WTC11 (cell line): ENCODE data around the gene PITPNM1. TPM values are rescaled to one million over a fixed set of nuclear protein-coding genes. Genes with fewer than 3 reads are reported as not detected.

Experiments
- ATAC-seq: fragments of 200-7000 bp; cut with Tn5 transposase; 2 replicates; pipeline ENCODE4 v1.10.0; 2021; ENCODE audit warnings: mild to moderate bottlenecking, moderate library complexity
- CTCF ChIA-PET: fragments of 300-600 bp; sonication (Branson Sonifier 250); formaldehyde crosslinking; loops from one replicate; lab custom pipeline; 2021; ENCODE audit warnings: antibody characterized with exemption; lab: Charles Lee
- POLR2A ChIA-PET: fragments of 350-600 bp; sonication (Branson Sonifier 250); formaldehyde crosslinking; loops from one replicate; lab custom pipeline; 2021; ENCODE audit warnings: antibody characterized with exemption; lab: Charles Lee
- DNase-seq: peaks from one replicate; pipeline ENCODE4 v3.0.0; 2021; ENCODE audit warnings: low spot score
- H3K27ac Mint-ChIP-seq: 2 replicates; pipeline ENCODE4 v1.8.0; 2021; ENCODE audit warnings: mixed read lengths
- H3K27me3 Mint-ChIP-seq: 2 replicates; pipeline ENCODE4 v1.8.0; 2021; ENCODE audit warnings: low read depth, mild to moderate bottlenecking, moderate library complexity, mixed read lengths
- H3K36me3 Mint-ChIP-seq: 2 replicates; pipeline ENCODE4 v1.8.0; 2021; ENCODE audit warnings: mixed read lengths
- H3K4me1 Mint-ChIP-seq: 2 replicates; pipeline ENCODE4 v1.8.0; 2022; ENCODE audit warnings: mixed read lengths
- H3K4me3 Mint-ChIP-seq: 2 replicates; pipeline ENCODE4 v1.8.0; 2021; ENCODE audit warnings: mild to moderate bottlenecking, moderate library complexity, mixed read lengths
- H3K9me3 Mint-ChIP-seq: 2 replicates; pipeline ENCODE4 v1.8.0; 2021; ENCODE audit warnings: mixed read lengths
- ATF1 ChIP-seq: sonication (generic); formaldehyde crosslinking; IDR thresholded peaks from 2 replicates; pipeline ENCODE4 v1.8.1; 2023; ENCODE audit warnings: mild to moderate bottlenecking, moderate library complexity, missing genetic modification reagents
- CBFB ChIP-seq: sonication (generic); formaldehyde crosslinking; IDR thresholded peaks from 2 replicates; pipeline ENCODE4 v1.8.1; 2022; ENCODE audit warnings: mild to moderate bottlenecking, low read depth, missing genetic modification reagents
- GTF2I ChIP-seq: fragments of 250-450 bp; sonication (Bioruptor Pico); conservative IDR thresholded peaks from 2 replicates; pipeline ENCODE4 v1.4.0; 2021; ENCODE audit warnings: mild to moderate bottlenecking
- HMGA2 ChIP-seq: fragments of 250-450 bp; sonication (Bioruptor Pico); IDR thresholded peaks from 2 replicates; pipeline ENCODE4 v1.4.0; 2021; ENCODE audit warnings: mild to moderate bottlenecking, moderate library complexity
- JUN ChIP-seq: sonication (generic); formaldehyde crosslinking; IDR thresholded peaks from 2 replicates; pipeline ENCODE4 v1.8.0; 2023; ENCODE audit warnings: mild to moderate bottlenecking, missing genetic modification reagents
- PRRX2 ChIP-seq: fragments of 250-450 bp; sonication (Bioruptor Pico); IDR thresholded peaks from 2 replicates; pipeline ENCODE4 v1.8.0; 2021; ENCODE audit warnings: mild to moderate bottlenecking
- SMAD3 ChIP-seq: sonication (generic); formaldehyde crosslinking; IDR thresholded peaks from 2 replicates; pipeline ENCODE4 v1.8.0; 2022; ENCODE audit warnings: missing genetic modification reagents, mild to moderate bottlenecking, borderline replicate concordance
- SOX15 ChIP-seq: fragments of 250-450 bp; sonication (Bioruptor Pico); IDR thresholded peaks from 2 replicates; pipeline ENCODE4 v1.9.0; 2021; ENCODE audit warnings: mild to moderate bottlenecking
- SP1 ChIP-seq: sonication (generic); formaldehyde crosslinking; conservative IDR thresholded peaks from 2 replicates; pipeline ENCODE4 v1.8.1; 2022; ENCODE audit warnings: missing genetic modification reagents
- ZNF396 ChIP-seq: fragments of 250-450 bp; sonication (Bioruptor Pico); IDR thresholded peaks from 2 replicates; pipeline ENCODE4 v1.8.0; 2021; ENCODE audit warnings: mild to moderate bottlenecking, moderate library complexity, borderline replicate concordance
- ZNF532 ChIP-seq: fragments of 250-450 bp; sonication (Bioruptor Pico); IDR thresholded peaks from 2 replicates; pipeline ENCODE4 v1.9.0; 2021; ENCODE audit warnings: mild to moderate bottlenecking, borderline replicate concordance
- total RNA-seq: library from RNA; stranded (reverse); gene quantifications from 3 replicates; pipeline ENCODE4 v1.2.3, GENCODE V29; 2021
- TF ChIP-seq, protein P1 (sequence below): sonication (generic); formaldehyde crosslinking; IDR thresholded peaks from 2 replicates; pipeline ENCODE4 v1.8.1; 2023; ENCODE audit warnings: mild to moderate bottlenecking, moderate library complexity, missing genetic modification reagents
- TF ChIP-seq, protein P2 (sequence below): sonication (generic); formaldehyde crosslinking; IDR thresholded peaks from 2 replicates; pipeline ENCODE4 v1.8.0; 2023; ENCODE audit warnings: mild to moderate bottlenecking, missing genetic modification reagents
- TF ChIP-seq, protein P3 (sequence below): fragments of 200-600 bp; IDR thresholded peaks from 2 replicates; pipeline ENCODE4 v1.8.0; 2022; ENCODE audit warnings: antibody characterized with exemption
- TF ChIP-seq, protein P4 (sequence below): sonication (generic); formaldehyde crosslinking; IDR thresholded peaks from 2 replicates; pipeline ENCODE4 v1.8.1; 2023; ENCODE audit warnings: mild to moderate bottlenecking, missing genetic modification reagents, borderline replicate concordance
- TF ChIP-seq, protein P5 (sequence below): fragments of 250-450 bp; sonication (Bioruptor Pico); IDR thresholded peaks from 2 replicates; pipeline ENCODE4 v1.9.0; 2021; ENCODE audit warnings: mild to moderate bottlenecking

Gene PITPNM1
- total RNA-seq, 1 experiment from 2014 or later: 55.4 TPM

GRCh38 chr11:67472882-67473281 lies 32.3 kb downstream of the PITPNM1 start (continued):
- TF ChIP-seq, protein P1, sequence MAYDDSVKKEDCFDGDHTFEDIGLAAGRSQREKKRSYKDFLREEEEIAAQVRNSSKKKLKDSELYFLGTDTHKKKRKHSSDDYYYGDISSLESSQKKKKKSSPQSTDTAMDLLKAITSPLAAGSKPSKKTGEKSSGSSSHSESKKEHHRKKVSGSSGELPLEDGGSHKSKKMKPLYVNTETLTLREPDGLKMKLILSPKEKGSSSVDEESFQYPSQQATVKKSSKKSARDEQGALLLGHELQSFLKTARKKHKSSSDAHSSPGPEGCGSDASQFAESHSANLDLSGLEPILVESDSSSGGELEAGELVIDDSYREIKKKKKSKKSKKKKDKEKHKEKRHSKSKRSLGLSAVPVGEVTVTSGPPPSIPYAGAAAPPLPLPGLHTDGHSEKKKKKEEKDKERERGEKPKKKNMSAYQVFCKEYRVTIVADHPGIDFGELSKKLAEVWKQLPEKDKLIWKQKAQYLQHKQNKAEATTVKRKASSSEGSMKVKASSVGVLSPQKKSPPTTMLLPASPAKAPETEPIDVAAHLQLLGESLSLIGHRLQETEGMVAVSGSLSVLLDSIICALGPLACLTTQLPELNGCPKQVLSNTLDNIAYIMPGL (CRISPR knock-in tag): no peak
- TF ChIP-seq GTF2I (CRISPR knock-in tag) (no peak), HMGA2 (CRISPR knock-in tag) (no peak), ZNF532 (no peak), SMAD3 (CRISPR knock-in tag) (no peak), SOX15 (CRISPR knock-in tag) (no peak), SP1 (CRISPR knock-in tag) (no peak)
- TF ChIP-seq, protein P2, sequence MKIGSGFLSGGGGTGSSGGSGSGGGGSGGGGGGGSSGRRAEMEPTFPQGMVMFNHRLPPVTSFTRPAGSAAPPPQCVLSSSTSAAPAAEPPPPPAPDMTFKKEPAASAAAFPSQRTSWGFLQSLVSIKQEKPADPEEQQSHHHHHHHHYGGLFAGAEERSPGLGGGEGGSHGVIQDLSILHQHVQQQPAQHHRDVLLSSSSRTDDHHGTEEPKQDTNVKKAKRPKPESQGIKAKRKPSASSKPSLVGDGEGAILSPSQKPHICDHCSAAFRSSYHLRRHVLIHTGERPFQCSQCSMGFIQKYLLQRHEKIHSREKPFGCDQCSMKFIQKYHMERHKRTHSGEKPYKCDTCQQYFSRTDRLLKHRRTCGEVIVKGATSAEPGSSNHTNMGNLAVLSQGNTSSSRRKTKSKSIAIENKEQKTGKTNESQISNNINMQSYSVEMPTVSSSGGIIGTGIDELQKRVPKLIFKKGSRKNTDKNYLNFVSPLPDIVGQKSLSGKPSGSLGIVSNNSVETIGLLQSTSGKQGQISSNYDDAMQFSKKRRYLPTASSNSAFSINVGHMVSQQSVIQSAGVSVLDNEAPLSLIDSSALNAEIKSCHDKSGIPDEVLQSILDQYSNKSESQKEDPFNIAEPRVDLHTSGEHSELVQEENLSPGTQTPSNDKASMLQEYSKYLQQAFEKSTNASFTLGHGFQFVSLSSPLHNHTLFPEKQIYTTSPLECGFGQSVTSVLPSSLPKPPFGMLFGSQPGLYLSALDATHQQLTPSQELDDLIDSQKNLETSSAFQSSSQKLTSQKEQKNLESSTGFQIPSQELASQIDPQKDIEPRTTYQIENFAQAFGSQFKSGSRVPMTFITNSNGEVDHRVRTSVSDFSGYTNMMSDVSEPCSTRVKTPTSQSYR: no peak
- TF ChIP-seq, protein P3, sequence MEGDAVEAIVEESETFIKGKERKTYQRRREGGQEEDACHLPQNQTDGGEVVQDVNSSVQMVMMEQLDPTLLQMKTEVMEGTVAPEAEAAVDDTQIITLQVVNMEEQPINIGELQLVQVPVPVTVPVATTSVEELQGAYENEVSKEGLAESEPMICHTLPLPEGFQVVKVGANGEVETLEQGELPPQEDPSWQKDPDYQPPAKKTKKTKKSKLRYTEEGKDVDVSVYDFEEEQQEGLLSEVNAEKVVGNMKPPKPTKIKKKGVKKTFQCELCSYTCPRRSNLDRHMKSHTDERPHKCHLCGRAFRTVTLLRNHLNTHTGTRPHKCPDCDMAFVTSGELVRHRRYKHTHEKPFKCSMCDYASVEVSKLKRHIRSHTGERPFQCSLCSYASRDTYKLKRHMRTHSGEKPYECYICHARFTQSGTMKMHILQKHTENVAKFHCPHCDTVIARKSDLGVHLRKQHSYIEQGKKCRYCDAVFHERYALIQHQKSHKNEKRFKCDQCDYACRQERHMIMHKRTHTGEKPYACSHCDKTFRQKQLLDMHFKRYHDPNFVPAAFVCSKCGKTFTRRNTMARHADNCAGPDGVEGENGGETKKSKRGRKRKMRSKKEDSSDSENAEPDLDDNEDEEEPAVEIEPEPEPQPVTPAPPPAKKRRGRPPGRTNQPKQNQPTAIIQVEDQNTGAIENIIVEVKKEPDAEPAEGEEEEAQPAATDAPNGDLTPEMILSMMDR: no peak

DNA sequence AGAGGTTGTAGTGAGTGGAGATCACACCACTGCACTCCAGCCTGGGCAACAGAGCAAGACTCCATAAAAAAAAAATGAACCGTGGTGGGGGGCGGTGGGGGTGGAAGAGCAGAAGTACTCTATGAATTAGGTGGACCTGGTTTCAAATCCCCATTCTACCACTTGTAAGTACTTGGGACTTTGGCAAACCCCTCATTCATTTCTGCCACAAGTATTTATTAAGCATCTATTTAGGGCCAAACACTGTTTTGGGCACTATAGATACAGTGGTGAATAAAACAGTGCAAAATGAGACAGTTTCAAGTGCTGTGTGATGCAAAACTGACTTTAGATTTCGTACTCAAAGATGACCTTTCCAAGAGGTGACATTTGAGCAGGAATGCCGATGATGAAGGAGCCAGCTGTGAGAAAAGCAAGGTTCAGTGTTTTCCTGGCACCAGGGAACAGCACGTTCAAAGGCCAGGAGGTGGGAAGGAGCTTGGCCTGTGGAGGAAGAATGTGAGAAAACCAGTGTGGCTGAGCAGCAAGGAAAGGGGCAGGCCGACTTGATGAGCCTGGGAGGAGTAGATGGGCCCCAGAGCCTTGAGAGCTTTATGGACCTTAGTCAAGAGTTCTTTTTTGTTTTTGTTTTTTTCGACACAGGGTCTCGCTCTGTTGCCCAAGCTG lies 34.7 kb downstream of the PITPNM1 start:
- CTCF ChIA-PET: interaction anchor here (0.6 to 1.2 kb wide), 3 partner anchors 26 to 81 kb away, joined by 3 to 4 read pairs (median 3); no protein-coding TSS in a partner anchor
- Mint-ChIP-seq H3K27me3 (peaks cover 20% of the 10 kb centered on the region), H3K9me3 (no peaks in the 10 kb centered on the region), H3K4me3 (peak overlapping the region; percentile 66), H3K27ac (no peak overlapping the region), H3K4me1 (peaks cover 19% of the 10 kb centered on the region), H3K36me3 (no peaks in the 10 kb centered on the region)
- ATAC-seq: no peak
- no peak for DNase-seq
- POLR2A ChIA-PET: no interaction called here
- TF ChIP-seq JUN (CRISPR knock-in tag) (no peak), PRRX2 (no peak), CBFB (CRISPR knock-in tag) (no peak), ATF1 (CRISPR knock-in tag) (no peak), HMGA2 (CRISPR knock-in tag) (no peak), ZNF396 (CRISPR knock-in tag) (no peak)
- TF ChIP-seq, protein P4, sequence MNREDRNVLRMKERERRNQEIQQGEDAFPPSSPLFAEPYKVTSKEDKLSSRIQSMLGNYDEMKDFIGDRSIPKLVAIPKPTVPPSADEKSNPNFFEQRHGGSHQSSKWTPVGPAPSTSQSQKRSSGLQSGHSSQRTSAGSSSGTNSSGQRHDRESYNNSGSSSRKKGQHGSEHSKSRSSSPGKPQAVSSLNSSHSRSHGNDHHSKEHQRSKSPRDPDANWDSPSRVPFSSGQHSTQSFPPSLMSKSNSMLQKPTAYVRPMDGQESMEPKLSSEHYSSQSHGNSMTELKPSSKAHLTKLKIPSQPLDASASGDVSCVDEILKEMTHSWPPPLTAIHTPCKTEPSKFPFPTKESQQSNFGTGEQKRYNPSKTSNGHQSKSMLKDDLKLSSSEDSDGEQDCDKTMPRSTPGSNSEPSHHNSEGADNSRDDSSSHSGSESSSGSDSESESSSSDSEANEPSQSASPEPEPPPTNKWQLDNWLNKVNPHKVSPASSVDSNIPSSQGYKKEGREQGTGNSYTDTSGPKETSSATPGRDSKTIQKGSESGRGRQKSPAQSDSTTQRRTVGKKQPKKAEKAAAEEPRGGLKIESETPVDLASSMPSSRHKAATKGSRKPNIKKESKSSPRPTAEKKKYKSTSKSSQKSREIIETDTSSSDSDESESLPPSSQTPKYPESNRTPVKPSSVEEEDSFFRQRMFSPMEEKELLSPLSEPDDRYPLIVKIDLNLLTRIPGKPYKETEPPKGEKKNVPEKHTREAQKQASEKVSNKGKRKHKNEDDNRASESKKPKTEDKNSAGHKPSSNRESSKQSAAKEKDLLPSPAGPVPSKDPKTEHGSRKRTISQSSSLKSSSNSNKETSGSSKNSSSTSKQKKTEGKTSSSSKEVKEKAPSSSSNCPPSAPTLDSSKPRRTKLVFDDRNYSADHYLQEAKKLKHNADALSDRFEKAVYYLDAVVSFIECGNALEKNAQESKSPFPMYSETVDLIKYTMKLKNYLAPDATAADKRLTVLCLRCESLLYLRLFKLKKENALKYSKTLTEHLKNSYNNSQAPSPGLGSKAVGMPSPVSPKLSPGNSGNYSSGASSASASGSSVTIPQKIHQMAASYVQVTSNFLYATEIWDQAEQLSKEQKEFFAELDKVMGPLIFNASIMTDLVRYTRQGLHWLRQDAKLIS (CRISPR knock-in tag): no peak
- TF ChIP-seq, protein P1 (CRISPR knock-in tag): no peak
- TF ChIP-seq, protein P5, sequence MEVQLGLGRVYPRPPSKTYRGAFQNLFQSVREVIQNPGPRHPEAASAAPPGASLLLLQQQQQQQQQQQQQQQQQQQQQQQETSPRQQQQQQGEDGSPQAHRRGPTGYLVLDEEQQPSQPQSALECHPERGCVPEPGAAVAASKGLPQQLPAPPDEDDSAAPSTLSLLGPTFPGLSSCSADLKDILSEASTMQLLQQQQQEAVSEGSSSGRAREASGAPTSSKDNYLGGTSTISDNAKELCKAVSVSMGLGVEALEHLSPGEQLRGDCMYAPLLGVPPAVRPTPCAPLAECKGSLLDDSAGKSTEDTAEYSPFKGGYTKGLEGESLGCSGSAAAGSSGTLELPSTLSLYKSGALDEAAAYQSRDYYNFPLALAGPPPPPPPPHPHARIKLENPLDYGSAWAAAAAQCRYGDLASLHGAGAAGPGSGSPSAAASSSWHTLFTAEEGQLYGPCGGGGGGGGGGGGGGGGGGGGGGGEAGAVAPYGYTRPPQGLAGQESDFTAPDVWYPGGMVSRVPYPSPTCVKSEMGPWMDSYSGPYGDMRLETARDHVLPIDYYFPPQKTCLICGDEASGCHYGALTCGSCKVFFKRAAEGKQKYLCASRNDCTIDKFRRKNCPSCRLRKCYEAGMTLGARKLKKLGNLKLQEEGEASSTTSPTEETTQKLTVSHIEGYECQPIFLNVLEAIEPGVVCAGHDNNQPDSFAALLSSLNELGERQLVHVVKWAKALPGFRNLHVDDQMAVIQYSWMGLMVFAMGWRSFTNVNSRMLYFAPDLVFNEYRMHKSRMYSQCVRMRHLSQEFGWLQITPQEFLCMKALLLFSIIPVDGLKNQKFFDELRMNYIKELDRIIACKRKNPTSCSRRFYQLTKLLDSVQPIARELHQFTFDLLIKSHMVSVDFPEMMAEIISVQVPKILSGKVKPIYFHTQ (CRISPR knock-in tag): no peak
